ENCODE data around the gene SPEN.
A peak's percentile ranks its signal among the peaks of the same experiment; 100 is the strongest.

SPEN gene

DNA sequence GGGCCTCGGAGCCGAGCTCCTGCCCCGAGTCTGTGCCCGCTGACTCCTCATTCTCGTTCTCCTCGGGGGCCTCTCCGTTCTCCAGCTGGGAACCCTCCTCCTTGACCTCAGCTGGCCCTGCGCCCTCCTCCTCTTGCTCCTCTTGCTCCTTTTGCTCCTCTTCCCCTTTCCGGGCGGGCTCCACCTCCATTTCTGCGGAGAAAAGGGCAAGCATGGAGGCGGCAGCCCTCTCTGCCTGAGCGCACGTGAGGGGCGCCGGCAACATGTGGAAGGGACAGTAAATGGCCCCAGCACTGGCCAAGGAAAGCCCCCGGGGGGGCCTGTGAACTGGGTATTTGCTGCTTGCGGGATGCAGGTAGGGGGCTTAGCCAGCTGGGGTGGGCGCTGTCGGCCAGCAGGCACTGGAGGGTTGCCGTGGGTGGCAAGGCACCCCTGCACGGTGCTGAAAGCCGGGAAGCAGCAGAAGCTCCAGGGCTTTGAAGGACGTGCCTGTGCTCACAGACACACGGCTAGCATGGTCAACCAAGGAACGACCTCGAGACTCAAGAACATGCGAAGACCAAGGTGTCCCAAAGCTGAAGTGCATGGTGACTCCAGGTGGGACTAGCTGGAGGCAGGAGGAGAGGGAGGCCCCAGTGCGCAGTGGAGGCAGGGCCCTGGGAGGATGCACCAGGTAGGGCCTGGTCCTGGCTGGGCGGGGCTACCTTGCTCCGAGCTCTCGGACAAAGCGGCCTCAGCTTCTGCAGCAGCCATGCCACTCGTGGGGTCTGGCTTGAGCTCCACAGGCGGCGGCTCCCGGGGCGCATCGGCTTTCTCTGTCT, 97.7 kb downstream of the SPEN start:
- no peak for FAIRE-seq
- no peak for DNase-seq (ENCODE audit: insufficient read length, low spot score)

DNA sequence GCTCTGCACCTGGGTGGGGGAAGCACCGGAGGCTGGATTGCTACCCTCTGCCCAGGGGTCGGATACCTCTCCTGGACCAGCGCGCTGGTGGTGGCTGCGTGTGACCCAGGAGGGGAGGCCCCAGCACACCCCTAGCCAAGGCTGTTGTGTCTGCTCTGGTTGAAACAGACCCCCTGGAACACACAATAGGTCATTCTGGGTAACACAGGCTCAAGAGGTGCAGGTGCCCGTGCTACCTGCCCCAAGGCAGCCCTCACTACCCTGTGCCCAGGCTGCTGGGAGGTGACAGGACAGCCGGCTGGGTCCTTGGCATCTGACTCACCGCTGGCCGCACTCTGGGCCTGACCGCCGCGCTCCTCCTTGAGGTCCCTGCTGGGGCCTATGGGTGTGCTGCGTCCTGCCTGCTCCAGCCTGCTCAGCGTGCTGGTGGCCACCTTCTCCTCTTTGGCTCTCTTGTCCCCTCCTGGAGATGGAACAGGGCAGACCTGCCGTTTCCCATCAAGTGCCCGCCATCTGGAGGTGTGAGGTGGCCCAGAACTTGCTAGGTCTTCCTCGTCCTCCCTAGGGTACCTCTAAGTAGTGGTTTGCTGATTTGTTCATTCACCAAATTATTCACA, 98.4 kb downstream of the SPEN start:
- FAIRE-seq = no peak
- DNase-seq (ENCODE audit: insufficient read length, low spot score) = no peak

- FAIRE-seq (no peak), DNase-seq (ENCODE audit: insufficient read length, low spot score) (no peak)
These were observed 99.3 kb downstream of the SPEN start for GRCh38 chr1:15946571-15947381.

DNA sequence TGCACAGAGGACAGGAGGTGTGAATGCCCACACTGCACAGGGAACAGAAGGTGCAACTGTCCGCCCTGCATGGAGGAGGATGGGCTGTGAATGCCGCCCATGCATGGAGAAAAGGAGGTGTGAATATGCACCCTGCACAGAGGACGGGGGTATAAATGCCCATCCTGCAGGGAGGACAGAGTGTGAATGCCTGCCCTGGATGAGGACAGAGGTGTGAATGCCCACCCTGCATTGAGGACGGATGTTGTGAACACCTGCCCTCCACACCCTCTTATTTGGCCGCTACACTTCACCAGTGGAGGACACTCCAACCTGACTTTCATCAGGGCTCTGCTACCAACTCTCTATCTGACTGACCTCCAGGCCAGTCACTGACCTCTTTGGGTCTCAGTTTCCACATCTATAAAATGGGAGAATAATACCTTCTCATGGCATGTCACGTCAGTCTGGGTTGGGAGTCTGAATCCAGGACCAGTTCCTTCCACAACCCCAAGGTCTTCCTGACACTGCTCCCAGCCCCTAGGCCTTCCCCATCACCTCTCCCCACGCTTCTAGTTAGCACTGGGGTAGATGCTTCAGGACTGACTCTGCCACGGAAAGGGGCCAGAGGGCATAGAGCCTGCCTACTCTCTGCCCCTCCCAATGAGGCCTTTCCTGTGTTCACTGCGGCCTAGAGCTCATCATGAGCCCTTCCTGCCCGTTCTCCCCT, 100.0 kb downstream of the SPEN start:
- DNase-seq (ENCODE audit: insufficient read length, low spot score) = no peak
- FAIRE-seq = no peak

DNA sequence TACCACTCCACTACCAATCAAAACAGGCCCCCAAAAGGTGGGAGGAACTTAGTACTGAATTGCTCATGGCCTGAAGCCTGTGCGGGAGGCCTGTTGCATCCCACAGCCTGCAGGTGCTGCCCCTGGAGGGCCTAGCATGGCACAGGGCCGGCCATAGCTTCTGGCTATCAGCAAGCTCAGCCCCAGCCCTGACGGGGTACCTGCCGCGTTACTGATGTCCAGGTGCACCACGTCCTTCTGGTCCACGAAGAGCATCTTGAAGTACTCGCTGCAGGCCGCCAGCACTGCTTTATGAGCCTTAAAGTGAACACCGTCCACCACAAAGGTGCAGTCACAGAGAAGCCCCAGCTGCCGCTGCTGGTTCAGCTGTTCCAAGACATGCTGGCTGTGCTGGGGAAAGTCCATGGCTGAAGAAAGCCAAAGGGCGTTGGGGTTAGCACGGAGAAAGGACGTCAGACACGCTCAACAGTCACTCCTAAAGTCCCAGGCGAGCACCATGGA, 100.6 kb downstream of the SPEN start:
- FAIRE-seq (no peak), DNase-seq (ENCODE audit: insufficient read length, low spot score) (no peak)

DNA sequence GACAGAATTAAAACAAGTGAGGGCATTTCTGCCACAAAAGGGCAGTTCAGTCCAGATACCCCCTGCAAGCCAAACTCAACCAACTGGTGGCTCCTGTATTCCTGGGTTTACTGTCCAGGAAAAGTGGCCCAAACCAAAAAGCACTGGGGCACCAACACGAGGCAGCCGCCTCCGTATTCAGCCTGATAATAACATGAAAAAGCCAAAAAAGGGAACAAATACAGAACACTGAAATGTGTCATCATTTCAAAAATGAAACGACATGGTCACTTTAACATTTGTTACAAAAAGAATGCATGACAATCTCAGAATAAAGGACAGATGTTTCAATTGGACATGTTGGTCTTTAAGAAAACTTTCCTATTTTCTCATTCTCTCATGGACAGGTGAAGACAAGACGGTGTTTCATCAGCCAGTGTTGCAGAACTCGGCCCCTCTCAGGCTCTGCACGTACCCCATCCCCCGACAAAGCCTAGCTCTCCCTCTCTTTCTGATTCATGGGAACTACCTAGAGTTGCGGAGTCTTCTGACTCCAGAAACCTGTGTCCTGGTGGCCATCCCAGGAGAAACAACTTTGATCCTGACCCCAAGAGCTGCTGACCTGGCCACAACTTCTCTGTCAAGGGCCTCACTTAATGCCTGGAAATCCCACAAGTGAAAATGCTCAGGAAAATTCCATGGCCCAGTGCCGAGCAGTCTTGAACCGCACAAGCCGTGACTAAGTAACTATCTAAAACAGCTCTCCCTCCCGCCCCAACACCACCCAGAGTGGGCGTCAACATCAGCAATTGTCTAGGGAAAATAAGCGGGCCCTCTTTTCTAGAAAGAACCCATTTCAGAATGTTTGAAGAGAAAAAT, 101.3 kb downstream of the SPEN start:
- FAIRE-seq (no peak), DNase-seq (ENCODE audit: insufficient read length, low spot score) (no peak)

DNA sequence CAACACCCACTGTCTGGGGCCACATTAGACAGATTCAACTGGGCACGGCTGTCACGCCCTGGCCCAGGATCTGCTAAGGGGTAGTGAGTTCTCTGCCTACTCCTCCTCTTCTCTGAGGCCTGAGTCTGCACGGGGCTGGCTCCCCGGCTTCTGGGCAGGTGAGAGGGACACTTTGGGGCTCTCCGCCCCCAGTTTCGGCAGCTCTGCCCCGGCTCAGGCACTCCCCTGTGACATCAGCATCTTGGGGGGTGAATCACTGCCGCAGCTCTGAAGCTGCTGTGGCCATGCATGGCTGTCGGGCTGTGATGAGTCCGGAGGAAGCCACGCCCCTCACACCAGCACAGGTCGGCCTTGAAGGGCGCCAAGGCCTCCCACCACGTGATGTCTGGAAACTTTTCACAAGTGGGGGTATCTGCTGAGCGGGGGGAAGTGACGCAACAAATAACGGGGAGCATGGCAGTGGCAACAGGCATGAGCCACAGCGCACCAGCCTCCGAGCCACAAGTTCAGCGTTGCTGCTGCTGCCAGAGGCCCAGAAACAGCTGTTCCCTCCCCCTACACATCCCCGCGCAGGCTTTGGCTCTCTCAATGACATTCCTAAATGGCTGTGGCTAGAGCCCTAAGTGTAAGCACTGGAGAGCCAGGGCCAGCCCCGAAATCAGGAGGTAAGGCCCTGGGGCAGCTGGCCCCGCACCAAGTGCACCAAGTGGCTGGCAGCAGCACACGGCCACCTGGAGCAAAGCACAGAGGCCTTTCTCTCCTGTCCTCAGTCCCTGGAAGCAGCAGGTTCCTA, 102.1 kb downstream of the SPEN start:
- DNase-seq (ENCODE audit: insufficient read length, low spot score) = peak; percentile 69

GRCh38 chr1:15950302-15950701, 102.8 kb downstream of the SPEN start:
- DNase-seq (ENCODE audit: insufficient read length, low spot score) = no peak
- no peak for FAIRE-seq

More for the DNA sequence above, 102.1 kb downstream of the SPEN start:
- peak; percentile 95 for FAIRE-seq

DNA sequence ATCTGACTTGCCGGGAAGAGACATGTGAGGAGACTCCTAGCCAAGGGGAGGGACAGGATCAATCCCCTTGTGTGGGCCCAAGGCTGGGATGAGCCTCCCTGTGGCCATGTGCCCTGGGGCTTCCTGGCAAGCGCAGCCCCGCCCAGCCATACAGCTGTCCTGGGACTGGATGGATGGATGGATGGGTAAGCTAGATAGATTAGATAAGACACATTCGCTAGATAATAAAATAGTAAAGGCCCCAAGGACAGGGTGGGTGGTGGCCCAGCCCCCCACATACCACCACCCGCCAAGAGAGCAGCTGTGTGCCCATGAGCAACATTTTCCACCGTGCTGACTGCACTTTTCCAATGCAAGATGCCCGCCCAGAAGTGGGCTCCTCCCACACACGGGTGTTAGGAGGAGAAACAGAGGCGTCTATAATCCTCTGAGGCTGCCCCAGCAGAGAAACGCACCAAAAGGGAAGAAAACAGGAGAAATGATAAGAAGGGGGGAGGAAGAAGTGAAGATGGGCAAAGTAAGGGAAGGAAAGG, 103.3 kb downstream of the SPEN start:
- no peak for FAIRE-seq

DNA sequence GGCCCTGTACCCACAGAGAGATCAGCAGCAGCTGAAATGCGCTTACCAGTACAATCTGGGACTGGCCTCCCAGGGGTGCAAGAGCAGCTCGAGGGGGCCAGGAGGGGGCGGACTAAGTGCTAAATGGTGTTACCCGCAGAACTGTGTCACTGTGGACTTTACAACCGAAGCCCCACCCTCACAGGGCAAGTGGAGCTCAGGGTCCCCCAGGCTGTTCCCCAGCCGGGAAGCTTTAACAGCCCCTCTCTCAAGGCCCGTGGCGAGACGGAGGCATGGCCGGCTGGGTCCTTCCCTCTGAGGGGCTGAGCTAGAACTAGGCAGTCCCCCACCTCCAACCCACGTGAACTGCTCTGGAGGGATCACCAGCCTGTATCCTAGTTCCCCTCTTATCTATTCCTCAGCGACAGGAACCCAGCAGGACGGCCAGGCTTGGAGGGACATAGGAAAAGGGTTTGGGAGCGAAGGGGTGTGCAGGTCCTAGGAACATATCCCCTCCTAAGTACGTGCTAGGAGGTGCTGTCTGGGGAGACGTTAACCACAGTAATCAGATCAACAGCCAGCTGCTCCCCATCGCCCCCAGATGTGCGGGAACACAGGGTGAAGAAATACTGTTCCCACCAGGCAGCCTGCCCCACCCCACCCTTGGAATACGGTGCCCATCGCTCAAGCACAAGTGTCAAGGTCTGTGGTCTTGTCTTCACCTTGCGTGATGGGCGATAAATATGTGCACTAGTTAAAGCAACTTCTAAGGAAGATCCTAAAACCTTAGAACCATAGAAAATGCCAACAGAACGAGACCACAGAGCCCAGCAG, 104.0 kb downstream of the SPEN start:
- no peak for FAIRE-seq
- no peak for DNase-seq (ENCODE audit: insufficient read length, low spot score)

More for the DNA sequence above, 103.3 kb downstream of the SPEN start:
- DNase-seq (ENCODE audit: insufficient read length, low spot score) = peak; percentile 41

GRCh38 chr1:15952317-15953258, 105.1 kb downstream of the SPEN start:
- DNase-seq (ENCODE audit: insufficient read length, low spot score) (peak; percentile 84), FAIRE-seq (peak; percentile 52)

GRCh38 chr1:15953294-15953771, 105.8 kb downstream of the SPEN start:
- DNase-seq (ENCODE audit: insufficient read length, low spot score) = no peak
- FAIRE-seq = no peak

GRCh38 chr1:15953791-15954241, 106.3 kb downstream of the SPEN start:
- FAIRE-seq = no peak
- no peak for DNase-seq (ENCODE audit: insufficient read length, low spot score)

- DNase-seq (ENCODE audit: insufficient read length, low spot score) (no peak), FAIRE-seq (no peak)
These were observed 106.8 kb downstream of the SPEN start for GRCh38 chr1:15954316-15954715.

DNA sequence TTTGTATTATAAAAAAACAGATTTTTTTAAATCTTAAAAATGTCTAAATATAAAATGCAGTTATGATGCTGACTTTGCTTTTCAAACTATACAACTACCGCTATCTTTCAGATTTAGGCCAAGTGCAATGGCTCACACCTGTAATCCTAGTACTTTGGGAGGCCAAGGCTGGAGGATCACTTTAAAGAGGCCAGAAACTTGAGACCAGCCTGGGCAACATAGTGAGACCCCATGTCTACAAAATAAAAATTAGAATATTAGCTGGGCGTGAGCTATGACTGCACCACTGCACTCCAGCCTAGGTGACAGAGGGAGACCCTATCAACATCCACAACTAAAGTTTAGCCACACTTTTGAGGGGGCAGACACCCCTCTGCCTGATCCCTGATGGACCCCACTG, 108.0 kb downstream of the SPEN start:
- no peak for FAIRE-seq
- DNase-seq (ENCODE audit: insufficient read length, low spot score) = no peak

DNA sequence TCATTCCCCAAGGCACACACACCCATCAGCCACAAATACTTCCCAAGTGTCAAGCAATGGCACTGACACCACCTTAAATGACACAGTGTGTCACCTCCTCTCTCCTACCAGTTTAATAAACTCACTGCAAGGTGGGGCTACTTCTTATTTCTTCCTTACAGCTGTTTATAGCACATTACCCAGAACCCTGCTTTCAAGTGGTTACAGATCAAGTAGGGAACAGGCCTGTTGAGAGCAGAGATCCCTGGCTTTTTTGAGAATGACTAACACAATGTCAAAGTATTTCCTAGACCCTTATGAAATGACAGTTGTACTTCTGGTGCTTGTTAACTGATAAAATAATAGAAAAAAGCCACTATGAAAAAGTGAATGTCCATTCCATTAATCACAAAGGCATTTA, 108.6 kb downstream of the SPEN start:
- FAIRE-seq (no peak), DNase-seq (ENCODE audit: insufficient read length, low spot score) (no peak)

Measured in HTR-8/SVneo (cell line).